Neural cell (in vitro differentiated cells): Measurements from ENCODE around the gene NDUFA8. TPM values are rescaled to one million over a fixed set of nuclear protein-coding genes. Genes with fewer than 3 reads are reported as not detected.

ENCODE experiments used
- H2AFZ ChIP-seq: fragments of 200-600, 300-800 bp; sonication (generic), shearing (Covaris generic); 2 replicates; pipeline ENCODE4 v1.6.0; 2014; ENCODE audit warnings: low read depth, mild to moderate bottlenecking, antibody characterized with exemption, low read length, moderate library complexity
- H3F3A ChIP-seq: fragments of 200-600 bp; shearing (Covaris generic); 2 replicates; pipeline ENCODE4 v1.6.1; 2016; ENCODE audit warnings: mild to moderate bottlenecking, moderate library complexity, mixed read lengths, antibody characterized with exemption, low read length; ENCODE audit not compliant: insufficient read depth, poor library complexity, severe bottlenecking
- H3K27ac ChIP-seq: fragments of 200-600, 300-800 bp; sonication (generic), shearing (Covaris generic); 2 replicates; pipeline ENCODE4 v1.5.1; 2014; ENCODE audit warnings: mild to moderate bottlenecking, low read length, moderate library complexity
- H3K27me3 ChIP-seq: fragments of 300-800, 200-600 bp; sonication (generic), shearing (Covaris generic); 2 replicates; pipeline ENCODE4 v1.6.0; 2014; ENCODE audit warnings: mild to moderate bottlenecking, low read depth, low read length, moderate library complexity; ENCODE audit not compliant: insufficient read depth
- H3K36me3 ChIP-seq: fragments of 300-800, 200-600 bp; sonication (generic), shearing (Covaris generic); 2 replicates; pipeline ENCODE4 v1.5.1; 2014; ENCODE audit warnings: mild to moderate bottlenecking, antibody characterized with exemption, low read length, moderate library complexity; ENCODE audit not compliant: insufficient read depth
- H3K4me2 ChIP-seq: fragments of 300-800, 200-600 bp; sonication (generic), shearing (Covaris generic); 2 replicates; pipeline ENCODE4 v1.6.0; 2014; ENCODE audit warnings: mild to moderate bottlenecking, low read length
- H3K4me3 ChIP-seq: fragments of 300-800, 200-600 bp; sonication (generic), shearing (Covaris generic); 2 replicates; pipeline ENCODE4 v1.5.1; 2014; ENCODE audit warnings: mild to moderate bottlenecking, low read length, moderate library complexity
- H3K79me2 ChIP-seq: fragments of 200-600 bp; shearing (Covaris generic); replicated peaks from 2 replicates; pipeline ENCODE4 v1.6.0; 2014; ENCODE audit warnings: mild to moderate bottlenecking, low read length, moderate library complexity; ENCODE audit not compliant: insufficient read depth
- H3K9ac ChIP-seq: fragments of 300-800, 200-600 bp; sonication (generic), shearing (Covaris generic); 2 replicates; pipeline ENCODE4 v1.6.1; 2016; ENCODE audit warnings: mild to moderate bottlenecking, low read length, mixed read lengths
- H3K9me2 ChIP-seq: fragments of 200-600 bp; shearing (Covaris generic); 2 replicates; pipeline ENCODE4 v1.6.1; 2016; ENCODE audit warnings: mild to moderate bottlenecking, low read length, mixed read lengths; ENCODE audit not compliant: insufficient read depth
- H3K9me3 ChIP-seq: fragments of 200-600, 300-800 bp; sonication (generic), shearing (Covaris generic); 2 replicates; pipeline ENCODE4 v1.6.1; 2016; ENCODE audit warnings: mild to moderate bottlenecking, mixed run types, low read length, moderate library complexity, mixed read lengths
- H4K20me1 ChIP-seq: fragments of 200-600 bp; shearing (Covaris generic); 2 replicates; pipeline ENCODE4 v1.6.1; 2016; ENCODE audit warnings: mild to moderate bottlenecking, mixed run types; ENCODE audit not compliant: insufficient read depth
- CTCF ChIP-seq: fragments of 450-650 bp; IDR thresholded peaks from 2 replicates; pipeline ENCODE4 v1.5.1; 2014; ENCODE audit warnings: antibody characterized with exemption, mild to moderate bottlenecking, moderate library complexity; ENCODE audit not compliant: poor library complexity, severe bottlenecking
- EP300 ChIP-seq: fragments of 450-650 bp; conservative IDR thresholded peaks from 2 replicates; pipeline ENCODE4 v1.6.1; 2014; ENCODE audit warnings: antibody characterized with exemption, mild to moderate bottlenecking, moderate library complexity; ENCODE audit not compliant: poor library complexity, severe bottlenecking
- EZH2 ChIP-seq: fragments of 200-600, 300-800 bp; shearing (Covaris generic), sonication (generic); IDR thresholded peaks from 2 replicates; pipeline ENCODE4 v1.6.1; 2014; ENCODE audit warnings: antibody characterized with exemption, low read length, borderline replicate concordance, mild to moderate bottlenecking; ENCODE audit not compliant: insufficient read depth, poor library complexity, severe bottlenecking
- MXI1 ChIP-seq: fragments of 450-650 bp; conservative IDR thresholded peaks from 2 replicates; pipeline ENCODE4 v1.6.1; 2014; ENCODE audit warnings: antibody characterized with exemption, mild to moderate bottlenecking; ENCODE audit not compliant: poor library complexity, severe bottlenecking
- POLR2AphosphoS5 ChIP-seq: IDR thresholded peaks from 2 replicates; pipeline ENCODE4 v1.6.1; 2012
- RAD21 ChIP-seq: fragments of 450-650 bp; conservative IDR thresholded peaks from 2 replicates; pipeline ENCODE4 v1.6.1; 2014; ENCODE audit warnings: antibody characterized with exemption, mild to moderate bottlenecking, moderate library complexity
- SMC3 ChIP-seq: fragments of 450-650 bp; conservative IDR thresholded peaks from 2 replicates; pipeline ENCODE4 v1.6.1; 2014; ENCODE audit warnings: antibody characterized with exemption, mild to moderate bottlenecking, moderate library complexity; ENCODE audit not compliant: poor library complexity
- TAF1 ChIP-seq: IDR thresholded peaks from 2 replicates; pipeline ENCODE4 v1.6.1; 2012; ENCODE audit warnings: low read depth
- polyA plus RNA-seq: library from polyadenylated mRNA; depleted of rRNA; stranded (reverse); fragments of >200 nt; gene quantifications from 2 replicates; pipeline ENCODE4 v1.2.3, GENCODE V29; 2014
- TF ChIP-seq, protein P1 (sequence below): IDR thresholded peaks from 2 replicates; pipeline ENCODE4 v1.6.1; 2012; ENCODE audit warnings: borderline replicate concordance

Gene NDUFA8
- polyA plus RNA-seq, 1 donor from 2014 or later: 65.0 TPM

- TF ChIP-seq POLR2AphosphoS5: no peak
- no peak for TF ChIP-seq EP300
- TF ChIP-seq SMC3: no peak
- TF ChIP-seq TAF1: no peak
- Histone ChIP-seq H3K4me3 (no peak overlapping the region), H3K36me3 (no peaks in the 10 kb centered on the region), H3F3A (no peaks in the 10 kb centered on the region), H3K9me2 (no peaks in the 10 kb centered on the region), H2AFZ (no peak overlapping the region), H3K27me3 (no peaks in the 10 kb centered on the region), H3K79me2 (no peaks in the 10 kb centered on the region), H3K9ac (no peak overlapping the region), H3K9me3 (no peaks in the 10 kb centered on the region), H3K27ac (no peak overlapping the region), H3K4me2 (no peak overlapping the region), H4K20me1 (no peaks in the 10 kb centered on the region)
Observed at GRCh38 chr9:122109035-122109813, 50.4 kb downstream of the NDUFA8 start.

- TF ChIP-seq, protein P1, sequence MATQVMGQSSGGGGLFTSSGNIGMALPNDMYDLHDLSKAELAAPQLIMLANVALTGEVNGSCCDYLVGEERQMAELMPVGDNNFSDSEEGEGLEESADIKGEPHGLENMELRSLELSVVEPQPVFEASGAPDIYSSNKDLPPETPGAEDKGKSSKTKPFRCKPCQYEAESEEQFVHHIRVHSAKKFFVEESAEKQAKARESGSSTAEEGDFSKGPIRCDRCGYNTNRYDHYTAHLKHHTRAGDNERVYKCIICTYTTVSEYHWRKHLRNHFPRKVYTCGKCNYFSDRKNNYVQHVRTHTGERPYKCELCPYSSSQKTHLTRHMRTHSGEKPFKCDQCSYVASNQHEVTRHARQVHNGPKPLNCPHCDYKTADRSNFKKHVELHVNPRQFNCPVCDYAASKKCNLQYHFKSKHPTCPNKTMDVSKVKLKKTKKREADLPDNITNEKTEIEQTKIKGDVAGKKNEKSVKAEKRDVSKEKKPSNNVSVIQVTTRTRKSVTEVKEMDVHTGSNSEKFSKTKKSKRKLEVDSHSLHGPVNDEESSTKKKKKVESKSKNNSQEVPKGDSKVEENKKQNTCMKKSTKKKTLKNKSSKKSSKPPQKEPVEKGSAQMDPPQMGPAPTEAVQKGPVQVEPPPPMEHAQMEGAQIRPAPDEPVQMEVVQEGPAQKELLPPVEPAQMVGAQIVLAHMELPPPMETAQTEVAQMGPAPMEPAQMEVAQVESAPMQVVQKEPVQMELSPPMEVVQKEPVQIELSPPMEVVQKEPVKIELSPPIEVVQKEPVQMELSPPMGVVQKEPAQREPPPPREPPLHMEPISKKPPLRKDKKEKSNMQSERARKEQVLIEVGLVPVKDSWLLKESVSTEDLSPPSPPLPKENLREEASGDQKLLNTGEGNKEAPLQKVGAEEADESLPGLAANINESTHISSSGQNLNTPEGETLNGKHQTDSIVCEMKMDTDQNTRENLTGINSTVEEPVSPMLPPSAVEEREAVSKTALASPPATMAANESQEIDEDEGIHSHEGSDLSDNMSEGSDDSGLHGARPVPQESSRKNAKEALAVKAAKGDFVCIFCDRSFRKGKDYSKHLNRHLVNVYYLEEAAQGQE: no peak
- TF ChIP-seq POLR2AphosphoS5 (no peak), MXI1 (no peak), RAD21 (no peak), CTCF (no peak), EZH2 (no peak), TAF1 (no peak), SMC3 (no peak), EP300 (no peak)
- no peaks in the 10 kb centered on the region for H3K9me2 ChIP-seq
- no peak overlapping the region for H3K27ac ChIP-seq
Observed at GRCh38 chr9:122107291-122107805, 52.2 kb downstream of the NDUFA8 start.

More at GRCh38 chr9:122107291-122107805, 52.2 kb downstream of the NDUFA8 start:
- Histone ChIP-seq H3F3A (no peaks in the 10 kb centered on the region), H3K4me3 (no peak overlapping the region), H4K20me1 (no peaks in the 10 kb centered on the region), H3K9me3 (no peaks in the 10 kb centered on the region), H3K4me2 (no peak overlapping the region), H3K79me2 (no peaks in the 10 kb centered on the region), H3K27me3 (no peaks in the 10 kb centered on the region), H3K36me3 (no peaks in the 10 kb centered on the region), H3K9ac (no peak overlapping the region), H2AFZ (no peak overlapping the region)
